CD4-positive, alpha-beta T cell (primary cell): ENCODE data around the gene DIAPH1. TPM values are rescaled to one million over a fixed set of nuclear protein-coding genes. Genes with fewer than 3 reads are reported as not detected.

Experiments used
- ATAC-seq: fragments of 200-7000 bp; cut with Tn5 transposase; one replicate; pipeline ENCODE4 v1.10.0; 2022; ENCODE audit warnings: mild to moderate bottlenecking; ENCODE audit not compliant: poor library complexity
- CTCF ChIA-PET: fragments of 350-600 bp; sonication (Branson Sonifier 250); formaldehyde crosslinking; loops from one replicate; lab custom pipeline; 2021; ENCODE audit warnings: antibody characterized with exemption, inconsistent platforms; lab: Charles Lee
- POLR2A ChIA-PET: fragments of 350-600 bp; sonication (Branson Sonifier 250); formaldehyde crosslinking; loops from one replicate; lab custom pipeline; 2021; ENCODE audit warnings: antibody characterized with exemption, inconsistent platforms; lab: Charles Lee
- DNase-seq, 14 experiments: peaks; one replicate each; pipeline ENCODE4 v3.0.0-alpha.2; 2013 to 2020; ENCODE audit warnings: mixed read lengths in 2 of 14
- H3K27ac ChIP-seq, 2 donors: one replicate each; pipeline versions ENCODE4 v1.5.1 to v1.7.0; 2013; ENCODE audit warnings: low read length in 2 of 2, low read depth in 1 of 2, mild to moderate bottlenecking in 1 of 2
- H3K27me3 ChIP-seq, 2 experiments: 1 replicate in 1 of 2; 2 replicates in 1 of 2; pipeline versions ENCODE4 v1.6.1 to v1.7.0; 2013; ENCODE audit warnings: low read length in 2 of 2, control low read depth in 1 of 2, mild to moderate bottlenecking in 1 of 2, moderate library complexity in 1 of 2; ENCODE audit not compliant: insufficient read depth in 2 of 2, control insufficient read depth in 1 of 2
- H3K36me3 ChIP-seq: one replicate; pipeline ENCODE4 v1.6.1; 2013; ENCODE audit warnings: low read length, control low read depth; ENCODE audit not compliant: insufficient read depth
- H3K4me1 ChIP-seq: one replicate; pipeline ENCODE4 v1.6.1; 2013; ENCODE audit warnings: low read length, control low read depth; ENCODE audit not compliant: insufficient read depth
- H3K4me3 ChIP-seq: one replicate; pipeline ENCODE4 v1.5.1; 2013; ENCODE audit warnings: mild to moderate bottlenecking, low read length, moderate library complexity
- H3K9me3 ChIP-seq, 2 experiments: 1 replicate in 1 of 2; 2 replicates in 1 of 2; pipeline versions ENCODE4 v1.6.1 to v1.7.0; 2013; ENCODE audit warnings: low read length in 2 of 2, mild to moderate bottlenecking in 2 of 2, control low read depth in 1 of 2, moderate library complexity in 1 of 2; ENCODE audit not compliant: control insufficient read depth in 1 of 2, insufficient read depth in 1 of 2
- H3K27ac Mint-ChIP-seq: one replicate; pipeline ENCODE4 v1.8.0; 2020; ENCODE audit warnings: mixed read lengths
- H3K27me3 Mint-ChIP-seq: one replicate; pipeline ENCODE4 v1.8.0; 2021; ENCODE audit warnings: mixed read lengths
- H3K36me3 Mint-ChIP-seq: one replicate; pipeline ENCODE4 v1.8.0; 2021; ENCODE audit warnings: low read depth, mixed read lengths
- H3K4me1 Mint-ChIP-seq: one replicate; pipeline ENCODE4 v1.8.0; 2021; ENCODE audit warnings: low read depth, mixed read lengths
- H3K4me3 Mint-ChIP-seq: one replicate; pipeline ENCODE4 v1.8.0; 2020; ENCODE audit warnings: mild to moderate bottlenecking, mixed read lengths
- H3K9me3 Mint-ChIP-seq: one replicate; pipeline ENCODE4 v1.8.0; 2020; ENCODE audit warnings: mixed read lengths
- CTCF ChIP-seq: fragments of 200-600 bp; IDR thresholded peaks from one replicate; pipeline ENCODE4 v1.8.0; 2022; ENCODE audit warnings: antibody characterized with exemption, mild to moderate bottlenecking
- intact Hi-C, 2 experiments: fragments of 100-400 bp; cut with DNase I in 1 of 2; cut with micrococcal nuclease in 1 of 2; formaldehyde crosslinking; loops; one replicate each; pipeline versions ENCODE4 v1.15.1 to v1.9.0; 2023 to 2025; cut with DNase I, micrococcal nuclease
- total RNA-seq, 174 experiments: library from RNA in 2 of 174; stranded (reverse) in 2 of 174; gene quantifications; one replicate each; pipeline ENCODE4 v1.2.3 and lab custom pipeline; 2021 to 2026

DIAPH1 gene
- total RNA-seq, 2 experiments from 2014 or later = 159 to 161 TPM

- Mint-ChIP-seq H3K9me3 (no peaks in the 10 kb centered on the region), H3K27me3 (peaks cover 92% of the 10 kb centered on the region), H3K27ac (no peak overlapping the region), H3K4me1 (peaks cover 17% of the 10 kb centered on the region), H3K36me3 (no peaks in the 10 kb centered on the region), H3K4me3 (no peak overlapping the region)
- POLR2A ChIA-PET = no interaction called here
- DNase-seq = no peak
- TF ChIP-seq CTCF = no peak
- Histone ChIP-seq H3K4me1 (peaks cover 27% of the 10 kb centered on the region), H3K4me3 (no peak overlapping the region), H3K27me3 (peaks cover 79 to 100% of the 10 kb centered on the region in 2 experiments), H3K9me3 (peaks cover 0 to 19% of the 10 kb centered on the region in 2 experiments), H3K27ac (no peak overlapping the region), H3K36me3 (no peaks in the 10 kb centered on the region)
- intact Hi-C loops = no loop called here
- no peak for ATAC-seq
- CTCF ChIA-PET = no interaction called here
Observed at GRCh38 chr5:141490771-141491170, 128.0 kb downstream of the DIAPH1 start.

- Histone ChIP-seq H3K4me1 (peaks cover 30% of the 10 kb centered on the region), H3K27ac (no peak overlapping the region), H3K36me3 (no peaks in the 10 kb centered on the region), H3K9me3 (peaks cover 0 to 24% of the 10 kb centered on the region in 2 experiments), H3K27me3 (peaks cover 83 to 100% of the 10 kb centered on the region in 2 experiments), H3K4me3 (no peak overlapping the region)
- ATAC-seq = no peak
- intact Hi-C loops = no loop called here
- POLR2A ChIA-PET = no interaction called here
- Mint-ChIP-seq H3K4me3 (no peak overlapping the region), H3K27me3 (peaks cover 92% of the 10 kb centered on the region), H3K4me1 (peaks cover 14% of the 10 kb centered on the region), H3K27ac (no peak overlapping the region), H3K9me3 (no peaks in the 10 kb centered on the region), H3K36me3 (no peaks in the 10 kb centered on the region)
- TF ChIP-seq CTCF = no peak
- CTCF ChIA-PET = no interaction called here
- no peak for DNase-seq
Observed at GRCh38 chr5:141490271-141490670, 128.5 kb downstream of the DIAPH1 start.

GRCh38 chr5:141489841-141490240 is 129.0 kb downstream of the DIAPH1 start:
- Mint-ChIP-seq H3K4me3 (no peak overlapping the region), H3K27me3 (peaks cover 93% of the 10 kb centered on the region), H3K27ac (no peak overlapping the region), H3K36me3 (no peaks in the 10 kb centered on the region), H3K9me3 (no peaks in the 10 kb centered on the region), H3K4me1 (peaks cover 16% of the 10 kb centered on the region)
- TF ChIP-seq CTCF = no peak
- no peak for ATAC-seq
- Histone ChIP-seq H3K27me3 (peaks cover 83 to 100% of the 10 kb centered on the region in 2 experiments), H3K4me3 (no peak overlapping the region), H3K27ac (no peak overlapping the region), H3K4me1 (peaks cover 30% of the 10 kb centered on the region), H3K9me3 (peaks cover 0 to 28% of the 10 kb centered on the region in 2 experiments), H3K36me3 (no peaks in the 10 kb centered on the region)
- ChIA-PET POLR2A (no interaction called here), CTCF (no interaction called here)
- intact Hi-C loops = no loop called here
- DNase-seq = no peak
